Esophagus (tissue), 2 donors: ENCODE results near the gene KCNK6. TPM values are rescaled to one million over a fixed set of nuclear protein-coding genes. Genes with fewer than 3 reads are reported as not detected.
"Not testable (repeated sequence)": the region's sequence is repeated elsewhere in the genome, so short reads cannot be mapped to it uniquely, and the experiment has no call there.

Experiments used
- H3K27ac ChIP-seq, 2 donors: one replicate each; pipeline ENCODE4 v1.5.1; 2013; ENCODE audit warnings: low read depth in 2 of 2, mild to moderate bottlenecking in 2 of 2, inconsistent platforms in 1 of 2, low read length in 1 of 2, moderate library complexity in 1 of 2
- H3K27me3 ChIP-seq, 2 donors: one replicate each; pipeline ENCODE4 v1.6.1; 2013; ENCODE audit warnings: low read length in 2 of 2, control low read depth in 1 of 2, mild to moderate bottlenecking in 1 of 2; ENCODE audit not compliant: insufficient read depth in 2 of 2, control insufficient read depth in 1 of 2
- H3K36me3 ChIP-seq, 2 donors: one replicate each; pipeline ENCODE4 v1.6.1; 2013; ENCODE audit warnings: low read length in 1 of 2; ENCODE audit not compliant: control insufficient read depth in 2 of 2, insufficient read depth in 2 of 2
- H3K4me1 ChIP-seq, 2 donors: one replicate each; pipeline ENCODE4 v1.6.1; 2013; ENCODE audit warnings: low read length in 1 of 2; ENCODE audit not compliant: control insufficient read depth in 2 of 2, insufficient read depth in 2 of 2
- H3K4me3 ChIP-seq, 2 donors: one replicate each; pipeline ENCODE4 v1.5.1; 2013; ENCODE audit warnings: low read length in 2 of 2, mild to moderate bottlenecking in 2 of 2, low read depth in 1 of 2, moderate library complexity in 1 of 2
- H3K9me3 ChIP-seq, 2 donors: one replicate each; pipeline ENCODE4 v1.6.1; 2013; ENCODE audit warnings: mild to moderate bottlenecking in 2 of 2, low read depth in 1 of 2, low read length in 1 of 2, moderate library complexity in 1 of 2; ENCODE audit not compliant: control insufficient read depth in 2 of 2, insufficient read depth in 1 of 2
- WGBS, 2 donors: extraction: QIAGEN DNeasy Blood & Tissue Kit; methylation state at CpG; one replicate each; pipeline ENCODE4 v1.1.7; 2013; 5-methylcytosine and 5-hydroxymethylcytosine counted together
- polyA plus RNA-seq, 2 donors: library from polyadenylated mRNA; stranded (reverse); fragments of 200-250 nt; gene quantifications; one replicate each; pipeline ENCODE4 v1.2.3, GENCODE V29; 2013
- donor health status: healthy with polysubstance abuse.
- donor health status: Bipolar disorder and iron deficiency.

The KCNK6 gene
- polyA plus RNA-seq, 2 donors, result 19.5 to 30.2 TPM

DNA sequence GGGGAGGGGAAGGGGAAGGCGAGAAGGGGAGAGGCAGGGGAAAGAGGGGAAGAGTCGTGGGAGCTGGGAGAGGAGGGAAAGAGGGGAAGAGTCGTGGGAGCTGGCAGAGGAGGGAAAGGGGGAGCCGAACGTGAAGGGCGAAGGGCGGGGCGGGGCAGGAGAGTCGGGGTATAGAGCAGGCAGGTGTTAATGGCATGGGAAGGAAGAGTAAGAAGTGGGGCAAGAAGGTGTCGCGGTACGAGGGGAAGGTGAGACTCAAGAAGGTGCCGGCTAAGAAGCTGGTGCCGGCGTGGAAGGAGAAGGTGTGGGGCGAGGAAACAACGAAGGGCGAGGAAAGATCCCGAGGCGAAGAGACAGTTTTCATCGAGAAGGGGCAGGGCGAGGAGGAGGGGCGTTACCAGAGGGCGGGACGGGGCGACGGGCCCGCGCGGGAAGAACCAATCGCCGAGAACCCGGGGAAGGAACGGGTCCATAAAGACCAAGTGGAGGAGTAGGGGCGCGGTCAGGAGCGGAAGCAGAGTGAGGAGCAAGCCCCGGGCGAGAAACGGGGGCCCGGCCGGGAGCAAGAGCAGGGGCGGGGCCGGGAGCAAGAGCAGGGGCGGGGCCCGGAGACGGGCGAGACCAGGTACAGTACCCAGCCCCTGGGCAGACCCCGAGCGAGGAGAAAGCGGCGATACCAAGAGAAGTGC is 16.4 kb downstream of the KCNK6 start:
- WGBS, 2 donors, result 0 to 1% methylated on average over 52 of the region's 52 CpGs
- Histone ChIP-seq H3K36me3 (peaks cover 0 to under 1% of the 10 kb centered on the region in 2 donors), H3K4me1 (peaks cover 0 to 5% of the 10 kb centered on the region in 2 donors)

DNA sequence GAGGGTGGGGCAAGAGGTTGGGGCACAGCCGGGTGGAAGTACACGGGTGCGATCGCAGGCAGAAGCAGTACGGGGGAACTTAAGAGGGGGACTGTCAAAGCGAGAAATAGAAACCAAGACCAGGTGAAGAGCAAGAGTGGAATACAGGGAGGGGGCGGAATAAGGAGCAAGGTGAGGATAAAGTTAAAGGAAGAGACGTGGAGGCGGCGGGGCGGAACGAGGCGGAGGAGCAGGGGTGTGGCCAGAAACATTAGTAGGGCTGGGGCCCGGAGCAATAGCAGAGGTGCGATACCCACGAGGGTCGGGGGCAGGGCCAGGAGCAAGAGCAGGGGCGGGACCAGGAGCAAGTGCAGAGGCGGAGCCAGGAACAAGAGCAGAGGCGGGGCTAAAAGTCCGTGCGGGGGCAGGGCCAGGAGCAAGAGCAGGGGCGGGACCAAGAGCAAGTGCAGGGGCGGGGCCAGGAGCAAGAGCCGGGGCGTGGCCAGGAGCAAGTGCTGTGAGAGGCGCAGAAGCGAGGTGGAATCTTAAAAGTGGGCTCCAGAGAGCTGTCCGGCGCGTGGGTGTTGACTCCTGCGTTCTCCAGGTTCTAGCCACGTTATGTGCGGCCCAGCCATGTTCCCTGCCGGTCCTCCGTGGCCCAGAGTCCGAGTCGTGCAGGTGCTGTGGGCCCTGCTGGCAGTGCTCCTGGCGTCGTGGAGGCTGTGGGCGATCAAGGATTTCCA is 17.2 kb downstream of the KCNK6 start:
- 2 to 4% methylated on average over 36 to 41 of the region's 41 CpGs for WGBS, 2 donors
- Histone ChIP-seq H3K4me3 (peak overlapping the region; percentile 59 to 83), H3K27ac (peak overlapping the region; percentile 98 to 100), H3K27me3 (no peaks in the 10 kb centered on the region), H3K4me1 (peaks cover 0 to 5% of the 10 kb centered on the region in 2 donors), H3K36me3 (peaks cover 0 to 3% of the 10 kb centered on the region in 2 donors), H3K9me3 (no peaks in the 10 kb centered on the region)

More for the DNA sequence above, 16.4 kb downstream of the KCNK6 start:
- H3K4me3 ChIP-seq, result peak overlapping the region; percentile 59 to 83
- H3K27ac ChIP-seq, result peak overlapping the region; percentile 98 to 100
- no peaks in the 10 kb centered on the region for H3K9me3 ChIP-seq
- no peaks in the 10 kb centered on the region for H3K27me3 ChIP-seq

DNA sequence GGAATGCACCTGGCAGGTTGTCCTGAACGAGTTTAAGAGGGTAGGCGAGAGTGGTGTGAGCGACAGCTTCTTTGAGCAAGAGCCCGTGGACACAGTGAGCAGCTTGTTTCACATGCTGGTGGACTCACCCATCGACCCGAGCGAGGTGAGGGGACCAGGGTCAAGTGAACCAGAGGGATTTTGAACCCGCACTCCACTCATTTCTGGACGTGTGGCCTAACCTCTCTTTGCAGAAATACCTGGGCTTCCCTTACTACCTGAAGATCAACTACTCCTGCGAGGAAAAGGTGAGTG is 17.7 kb downstream of the KCNK6 start:
- WGBS, 2 donors, result 54 to 55% methylated on average over 10 of the region's 10 CpGs
- peak overlapping the region; percentile 34 to 59 for H3K4me3 ChIP-seq

DNA sequence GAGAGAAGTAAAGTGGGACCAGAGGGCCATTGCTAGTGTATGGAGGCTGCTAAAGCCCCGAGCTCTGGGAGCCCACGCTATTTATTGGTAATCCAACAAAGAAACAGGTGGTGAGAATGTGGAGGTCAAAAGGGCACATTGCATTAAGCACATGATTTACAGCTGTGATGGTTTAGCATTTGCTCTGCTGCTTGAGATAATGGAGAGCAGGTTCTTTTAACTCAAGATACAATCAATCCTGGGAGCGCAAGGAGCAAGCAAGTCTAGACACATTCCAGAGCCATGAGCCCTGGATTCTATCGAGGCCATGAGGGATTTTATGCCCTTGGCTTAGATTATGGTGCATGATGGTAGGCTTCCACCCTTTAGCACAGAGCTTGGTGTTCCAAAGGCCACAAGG is 19.4 kb downstream of the KCNK6 start:
- H3K9me3 ChIP-seq, H3K4me1 ChIP-seq, H3K27ac ChIP-seq, H3K4me3 ChIP-seq, H3K36me3 ChIP-seq, H3K27me3 ChIP-seq: not testable (repeated sequence)
- 49 to 54% methylated on average over 4 of the region's 4 CpGs for WGBS, 2 donors

More for the DNA sequence above, 17.7 kb downstream of the KCNK6 start:
- peaks cover 0 to 5% of the 10 kb centered on the region in 2 donors for H3K4me1 ChIP-seq
- H3K27ac ChIP-seq, result peak overlapping the region; percentile 67 to 98
- no peaks in the 10 kb centered on the region for H3K9me3 ChIP-seq
- H3K36me3 ChIP-seq, result peaks cover 0 to 3% of the 10 kb centered on the region in 2 donors
- H3K27me3 ChIP-seq, result no peaks in the 10 kb centered on the region

DNA sequence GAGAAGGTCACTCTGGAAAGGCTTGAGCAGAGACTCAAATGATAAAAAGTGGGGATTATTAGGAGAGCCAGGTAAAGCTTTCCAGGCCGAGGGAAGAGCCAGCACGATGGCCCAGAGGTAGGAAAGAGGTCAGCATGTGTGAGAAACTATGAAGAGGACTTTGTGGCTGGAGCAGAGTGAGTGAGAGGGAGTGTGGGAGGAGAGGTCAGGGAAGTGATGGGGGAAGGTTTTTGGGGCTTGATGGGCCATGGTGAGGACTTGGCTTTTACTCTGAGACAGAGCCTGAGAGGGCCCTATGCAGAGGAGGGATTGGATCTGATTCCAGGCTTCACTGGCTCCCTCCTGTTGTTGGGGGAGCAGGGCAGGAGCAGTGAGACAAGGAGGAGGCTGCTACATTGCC is 21.3 kb downstream of the KCNK6 start:
- 91 to 93% methylated on average over 2 of the region's 2 CpGs for WGBS, 2 donors

DNA sequence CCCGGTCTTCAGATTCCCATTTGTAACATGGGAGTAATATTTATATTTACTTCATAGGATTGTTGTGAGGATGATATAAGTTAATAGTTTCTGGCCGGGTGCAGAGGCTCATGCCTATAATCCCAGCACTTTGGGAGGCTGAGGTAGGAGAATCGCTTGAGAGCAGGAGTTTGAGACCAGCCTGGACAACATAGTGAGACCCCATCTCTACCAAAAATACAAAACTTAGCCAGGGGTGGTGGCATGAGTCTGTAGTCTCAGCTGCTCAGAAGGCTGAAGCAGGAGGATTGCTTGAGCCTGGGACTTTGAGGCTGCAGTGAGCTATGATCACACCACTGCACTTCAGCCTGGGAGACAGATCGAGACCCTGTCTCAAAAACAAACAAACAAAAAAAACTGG is 27.2 kb downstream of the KCNK6 start:
- no peaks in the 10 kb centered on the region for H3K4me1 ChIP-seq
- 77 to 83% methylated on average over 4 of the region's 4 CpGs for WGBS, 2 donors
- no peaks in the 10 kb centered on the region for H3K27me3 ChIP-seq
- H3K9me3 ChIP-seq, result no peaks in the 10 kb centered on the region
- no peak overlapping the region for H3K4me3 ChIP-seq
- peaks cover 0 to 2% of the 10 kb centered on the region in 2 donors for H3K36me3 ChIP-seq
- H3K27ac ChIP-seq, result no peak overlapping the region

More for the DNA sequence above, 21.3 kb downstream of the KCNK6 start:
- Histone ChIP-seq H3K4me3 (no peak overlapping the region), H3K9me3 (no peaks in the 10 kb centered on the region), H3K4me1 (peaks cover 0 to 5% of the 10 kb centered on the region in 2 donors), H3K36me3 (peaks cover 0 to 4% of the 10 kb centered on the region in 2 donors), H3K27me3 (no peaks in the 10 kb centered on the region), H3K27ac (no peak overlapping the region)

DNA sequence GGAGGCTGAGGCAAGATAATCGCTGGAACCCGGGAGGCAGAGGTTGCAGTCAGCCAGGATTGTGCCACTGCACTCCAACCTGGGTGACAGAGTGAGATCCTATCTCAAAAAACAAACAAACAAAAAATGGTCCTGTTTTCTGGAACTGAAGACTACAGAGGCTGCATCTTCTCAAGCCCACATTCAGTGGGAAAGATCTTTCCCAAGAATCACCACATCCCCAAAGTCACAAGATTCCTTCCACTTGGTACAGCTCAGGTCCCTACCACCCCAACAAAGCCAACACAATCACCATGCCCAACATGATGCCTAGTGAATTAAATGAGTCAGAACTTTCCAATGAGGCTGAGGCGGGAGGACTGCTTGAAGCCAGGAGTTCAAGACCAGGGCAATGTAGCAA is 31.2 kb downstream of the KCNK6 start:
- no peak overlapping the region for H3K27ac ChIP-seq
- no peaks in the 10 kb centered on the region for H3K4me1 ChIP-seq
- H3K36me3 ChIP-seq, result no peaks in the 10 kb centered on the region
- H3K4me3 ChIP-seq, result no peak overlapping the region
- H3K27me3 ChIP-seq, result no peaks in the 10 kb centered on the region
- H3K9me3 ChIP-seq, result no peaks in the 10 kb centered on the region
- WGBS, 2 donors, result 77 to 79% methylated on average over 3 of the region's 3 CpGs

DNA sequence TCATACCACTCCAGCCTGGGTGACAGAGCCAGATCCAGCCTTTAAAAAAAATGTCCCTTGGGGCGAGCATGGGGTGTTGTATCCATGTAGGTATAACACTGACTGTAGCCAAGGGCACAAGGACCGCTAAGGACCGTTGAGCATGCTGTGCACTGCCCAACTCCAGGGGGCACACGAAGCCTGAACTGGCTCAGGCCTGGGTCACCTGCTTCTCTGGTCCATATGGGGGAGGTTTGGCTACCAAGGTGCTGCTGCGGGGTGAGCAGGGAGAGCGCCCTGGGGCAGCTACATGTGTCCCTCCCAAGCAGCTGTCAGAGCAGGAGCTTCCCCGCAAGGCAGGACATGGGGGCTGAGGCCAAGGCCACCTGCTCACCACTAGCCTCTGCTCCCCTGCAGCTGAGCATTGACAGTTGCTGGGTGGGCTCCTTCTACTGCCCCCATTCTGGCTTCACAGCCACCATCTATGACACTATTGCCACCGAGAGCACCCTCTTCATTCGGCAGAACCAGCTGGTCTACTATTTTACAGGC is 32.3 kb downstream of the KCNK6 start:
- Histone ChIP-seq H3K9me3 (no peaks in the 10 kb centered on the region), H3K27ac (no peak overlapping the region), H3K36me3 (no peaks in the 10 kb centered on the region), H3K4me3 (no peak overlapping the region), H3K27me3 (no peaks in the 10 kb centered on the region), H3K4me1 (no peaks in the 10 kb centered on the region)
- 67 to 74% methylated on average over 9 of the region's 9 CpGs for WGBS, 2 donors

DNA sequence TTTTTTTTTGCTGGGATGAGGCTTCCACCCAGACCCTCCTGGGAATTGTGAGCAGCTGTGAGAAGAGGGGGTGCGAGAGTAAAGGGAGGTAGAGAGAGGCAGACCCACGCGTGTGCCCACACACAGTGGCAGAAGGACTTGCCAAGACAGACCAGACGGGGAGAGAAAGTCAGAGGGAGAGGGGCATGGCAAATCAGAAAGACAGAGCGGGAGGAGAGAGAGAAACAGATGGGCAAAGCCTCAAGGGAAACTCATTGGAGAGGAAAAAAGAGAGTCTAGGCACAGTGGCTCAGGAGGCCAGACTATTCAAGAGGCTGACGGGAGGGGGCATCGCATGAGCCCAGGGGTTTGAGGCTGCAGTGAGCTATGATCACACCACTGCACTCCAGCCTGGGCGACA is 33.0 kb downstream of the KCNK6 start:
- no peaks in the 10 kb centered on the region for H3K4me1 ChIP-seq
- no peaks in the 10 kb centered on the region for H3K36me3 ChIP-seq
- H3K27me3 ChIP-seq, result no peaks in the 10 kb centered on the region
- H3K4me3 ChIP-seq, result no peak overlapping the region
- 63 to 85% methylated on average over 8 of the region's 8 CpGs for WGBS, 2 donors
- no peak overlapping the region for H3K27ac ChIP-seq
- no peaks in the 10 kb centered on the region for H3K9me3 ChIP-seq
